Stimulated activated CD4-positive, alpha-beta T cell treated with anti-CD3 and anti-CD28 coated beads, Interleukin-1b, Interleukin-23, amount 100 ng/mL, for 24 hours (primary cell): ENCODE data around the gene PLD1.
"Not testable (repeated sequence)": the region's sequence is repeated elsewhere in the genome, so short reads cannot be mapped to it uniquely, and the experiment has no call there.

Experiments
- DNase-seq, 4 experiments: peaks; one replicate each; pipeline ENCODE4 v3.0.0-alpha.2; 2020; ENCODE audit warnings: low read depth in 4 of 4, low spot score in 1 of 4

PLD1 gene

DNA sequence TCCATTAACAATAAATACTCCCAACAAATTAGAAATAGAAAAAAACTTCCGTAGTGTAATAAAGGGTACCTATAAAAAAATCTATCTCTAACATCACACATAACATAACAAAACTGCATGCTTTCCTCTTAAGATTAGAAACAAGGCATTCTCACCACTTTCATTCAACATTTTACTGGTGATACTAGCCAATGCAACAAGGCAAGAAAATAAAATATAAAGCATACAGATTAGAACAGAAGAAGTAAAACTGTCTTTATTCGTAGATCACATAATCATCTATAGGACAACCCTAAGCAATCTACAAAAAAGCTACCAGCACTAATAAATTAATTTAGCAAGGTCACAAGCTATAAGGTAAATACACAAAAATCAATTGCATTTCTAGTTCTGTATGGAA is 107.1 kb downstream of the PLD1 start:
- DNase-seq, result no peak

DNA sequence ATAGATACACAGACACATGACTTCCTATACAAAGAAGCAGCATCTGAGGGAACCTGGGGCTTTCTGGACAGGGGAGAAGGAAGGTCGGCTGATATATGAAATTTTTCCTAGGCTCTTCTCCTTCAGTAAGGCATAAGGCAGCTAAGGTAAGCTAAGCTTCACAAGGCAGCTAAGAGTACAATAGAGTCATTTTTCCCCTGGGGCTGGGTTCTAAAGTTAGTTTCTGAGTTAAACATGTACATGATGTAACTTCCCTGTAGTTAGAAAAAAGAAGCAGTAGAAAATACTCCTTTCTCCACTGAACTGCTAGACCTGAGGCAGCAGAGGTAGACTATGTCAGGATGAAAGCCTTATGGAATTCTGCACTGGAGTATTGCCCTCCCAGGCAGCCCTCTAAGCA is 109.6 kb downstream of the PLD1 start:
- no peak for DNase-seq

GRCh38 chr3:171700157-171700556 is 110.1 kb downstream of the PLD1 start:
- no peak for DNase-seq

DNA sequence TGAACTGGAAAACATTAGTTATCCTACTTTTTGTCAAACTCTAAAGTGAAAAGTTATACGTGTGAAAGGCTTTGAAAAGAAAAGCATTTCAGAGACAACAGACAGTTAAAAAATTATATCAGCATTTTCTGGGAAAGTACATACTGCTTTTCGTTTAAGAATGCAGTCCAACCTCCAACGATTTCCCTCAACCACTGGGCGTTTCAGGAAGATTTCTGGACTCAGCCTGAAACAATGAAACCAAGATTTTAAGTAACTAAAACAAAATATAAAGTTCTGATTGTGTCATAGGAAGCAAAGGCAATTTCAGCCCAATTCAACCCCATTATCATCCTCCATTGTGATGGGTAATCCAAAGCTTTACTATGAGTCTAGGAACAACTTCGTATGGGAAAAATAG is 110.7 kb downstream of the PLD1 start:
- DNase-seq, result no peak

DNA sequence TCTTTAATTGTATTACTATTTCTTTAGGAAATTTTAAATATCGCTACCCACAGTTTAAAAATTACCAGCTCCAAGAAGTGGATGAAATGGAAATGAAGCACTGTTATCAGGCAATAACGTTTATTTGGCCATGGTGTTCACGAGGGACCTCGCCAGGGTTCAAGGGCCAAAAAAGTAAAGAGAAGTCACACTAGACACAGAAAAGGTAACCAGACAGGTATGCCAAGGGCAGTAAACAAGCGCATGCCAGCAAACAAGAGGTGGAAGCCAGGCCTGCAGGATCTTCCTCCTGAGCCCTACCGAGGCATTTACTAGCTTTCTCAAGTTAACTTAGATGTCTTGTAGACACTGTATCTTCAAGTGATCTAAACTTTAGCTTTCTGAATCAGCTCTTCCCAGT is 113.5 kb downstream of the PLD1 start:
- DNase-seq, result no peak

GRCh38 chr3:171695426-171695825 is 114.9 kb downstream of the PLD1 start:
- no peak for DNase-seq

GRCh38 chr3:171694888-171695287 is 115.4 kb downstream of the PLD1 start:
- DNase-seq, result no peak

GRCh38 chr3:171692551-171692950 is 117.7 kb downstream of the PLD1 start:
- not testable (repeated sequence) for DNase-seq

DNA sequence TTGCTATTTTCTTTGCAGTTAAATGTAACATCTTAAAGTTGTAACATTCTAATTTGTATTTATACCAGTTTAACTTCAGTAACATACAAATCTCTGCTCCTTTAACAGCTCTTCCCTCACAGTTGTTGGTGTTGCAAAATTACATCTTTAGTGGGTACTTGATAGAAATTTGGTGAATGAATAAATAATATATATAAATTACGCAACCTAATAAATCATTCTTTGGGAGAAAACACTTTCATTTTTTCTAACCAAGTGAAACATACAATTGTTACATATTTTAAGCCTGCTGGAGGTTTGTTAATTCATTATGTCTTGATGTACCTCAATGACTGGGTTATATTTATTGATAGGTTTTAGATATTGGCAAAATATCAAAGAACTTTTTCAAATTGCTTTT is 118.8 kb downstream of the PLD1 start:
- DNase-seq, result no peak

DNA sequence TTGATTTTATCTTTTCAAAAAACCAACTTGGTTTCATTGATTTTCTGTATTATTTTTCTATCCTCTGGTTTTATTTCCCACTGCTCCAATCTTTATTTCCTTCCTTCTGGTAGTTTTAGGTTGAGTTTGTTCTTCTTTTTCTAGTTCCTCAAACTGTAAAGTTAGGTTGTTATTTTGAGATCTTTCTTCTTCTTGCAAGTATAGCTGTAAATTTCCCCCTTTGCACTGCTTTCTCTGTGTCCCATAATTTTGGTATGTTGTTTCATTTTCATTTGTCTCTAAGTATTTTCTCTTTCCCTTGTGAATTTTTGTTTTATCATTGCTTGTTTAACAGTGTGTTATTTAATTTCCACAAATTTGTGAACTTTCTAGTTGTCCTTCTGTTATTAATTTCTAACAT is 120.0 kb downstream of the PLD1 start:
- no peak for DNase-seq

- DNase-seq, result no peak
Measured at GRCh38 chr3:171688593-171688992, 121.7 kb downstream of the PLD1 start.

DNA sequence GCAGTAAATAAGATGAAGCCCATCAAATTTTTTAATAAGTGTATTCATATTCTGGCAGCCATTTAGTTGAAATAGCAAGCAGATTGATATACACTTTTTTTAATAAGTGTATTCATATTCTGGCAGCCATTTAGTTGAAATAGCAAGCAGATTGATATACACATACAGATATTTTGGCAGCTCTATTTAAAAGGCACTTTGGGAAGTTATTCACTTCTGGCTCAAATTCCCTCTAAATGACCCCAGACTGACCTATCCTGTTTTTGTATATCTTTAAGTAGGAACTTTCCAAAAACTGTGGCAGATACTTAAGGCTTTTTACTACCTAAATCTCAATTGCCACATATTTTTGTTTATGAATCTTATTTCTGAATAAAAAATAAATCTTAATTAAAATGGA is 122.3 kb downstream of the PLD1 start:
- DNase-seq, result no peak

DNA sequence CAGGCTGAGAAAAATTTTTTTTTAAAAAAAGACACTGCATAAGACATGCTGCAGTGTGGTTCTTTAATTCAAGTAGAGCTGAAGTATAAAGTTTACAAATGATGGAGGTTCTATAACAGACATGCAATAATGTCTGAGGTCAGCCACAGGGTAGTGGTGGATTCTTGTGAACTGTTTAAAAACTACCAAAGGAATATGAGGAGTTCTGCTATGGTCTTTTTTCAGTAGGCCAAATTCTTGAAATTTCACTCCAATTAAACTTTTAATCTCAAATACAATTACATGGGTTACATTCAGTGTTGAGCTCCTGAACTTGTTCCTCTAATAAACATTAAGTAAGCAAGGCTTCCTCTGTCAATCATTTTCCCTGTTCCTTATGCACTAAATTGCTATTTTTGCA is 122.7 kb downstream of the PLD1 start:
- no peak for DNase-seq

- no peak for DNase-seq
Measured at GRCh38 chr3:171687064-171687463, 123.2 kb downstream of the PLD1 start.

- no peak for DNase-seq
Measured at GRCh38 chr3:171685116-171685895, 125.0 kb downstream of the PLD1 start.

GRCh38 chr3:171684221-171684620 is 126.1 kb downstream of the PLD1 start:
- no peak for DNase-seq

DNA sequence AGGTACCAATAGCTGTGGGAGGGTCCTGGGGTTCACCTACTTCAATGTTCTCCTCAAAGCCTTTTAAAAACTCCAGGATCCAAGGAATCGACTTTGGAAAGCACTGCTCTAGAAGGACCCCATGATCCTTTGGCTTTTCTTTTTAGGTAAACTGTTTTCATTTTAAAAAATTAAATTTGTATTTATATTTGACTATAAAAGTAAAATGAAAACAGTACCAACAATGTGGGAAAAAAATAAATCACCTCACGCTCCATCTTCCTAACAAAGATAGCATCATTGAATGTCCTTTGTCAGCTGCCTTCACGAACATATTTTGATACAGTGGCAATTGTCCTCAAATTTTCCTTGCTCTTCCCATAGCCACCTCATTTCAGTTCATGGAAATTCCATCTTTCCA is 127.5 kb downstream of the PLD1 start:
- DNase-seq, result no peak

DNA sequence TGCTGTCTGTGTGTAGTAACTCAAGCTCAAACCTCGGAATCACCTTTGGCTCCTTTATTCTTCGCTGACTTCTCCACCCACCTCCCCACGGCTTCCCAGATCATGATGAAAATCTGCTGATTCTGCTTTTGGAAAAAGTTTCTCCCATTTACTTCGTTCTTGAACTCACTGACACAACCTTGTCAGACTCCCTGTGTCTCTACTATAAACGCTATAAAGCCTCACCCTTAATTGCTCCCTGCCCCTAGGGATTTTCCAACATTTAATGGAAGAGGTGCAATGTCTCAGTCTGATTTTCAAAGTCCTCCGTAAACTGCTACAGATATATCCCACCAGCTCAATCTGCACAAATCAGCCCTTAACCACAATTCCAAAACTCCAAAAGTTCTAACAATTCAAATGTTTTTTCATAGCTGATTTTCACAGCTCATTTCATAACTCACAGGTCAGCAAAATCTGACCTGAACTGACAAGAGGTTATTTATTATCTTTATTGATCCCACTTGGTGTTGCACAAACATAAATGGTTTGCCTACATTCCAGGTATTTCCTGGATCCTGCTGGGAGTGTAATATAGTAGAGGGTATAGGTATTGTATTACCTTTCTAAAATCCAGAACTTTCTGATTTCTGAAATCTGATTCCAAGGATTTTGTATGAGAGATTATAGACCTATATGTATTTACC is 129.4 kb downstream of the PLD1 start:
- DNase-seq, result no peak

GRCh38 chr3:171678971-171679492 is 131.3 kb downstream of the PLD1 start:
- DNase-seq, result no peak

DNA sequence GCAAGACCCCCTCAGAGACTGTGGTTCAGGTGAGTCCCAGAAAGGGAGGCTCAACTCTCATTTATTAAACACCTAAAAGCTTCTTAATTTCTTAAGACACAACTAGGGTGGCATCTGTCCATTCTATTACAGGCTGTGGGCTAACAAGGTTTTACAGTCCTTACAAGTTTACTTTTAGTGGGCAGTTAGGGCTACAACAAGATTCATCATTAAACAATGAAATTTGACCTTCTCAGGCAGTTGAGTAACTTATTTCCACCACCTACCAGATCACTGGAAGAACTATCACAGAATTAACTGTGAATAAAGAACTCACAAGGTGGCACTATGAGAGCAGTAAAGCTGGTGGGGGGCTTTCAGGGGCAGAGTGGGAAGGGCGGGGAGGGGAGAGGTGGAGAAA is 132.6 kb downstream of the PLD1 start:
- DNase-seq, result no peak

GRCh38 chr3:171676601-171677175 is 133.6 kb downstream of the PLD1 start:
- DNase-seq, result no peak

DNA sequence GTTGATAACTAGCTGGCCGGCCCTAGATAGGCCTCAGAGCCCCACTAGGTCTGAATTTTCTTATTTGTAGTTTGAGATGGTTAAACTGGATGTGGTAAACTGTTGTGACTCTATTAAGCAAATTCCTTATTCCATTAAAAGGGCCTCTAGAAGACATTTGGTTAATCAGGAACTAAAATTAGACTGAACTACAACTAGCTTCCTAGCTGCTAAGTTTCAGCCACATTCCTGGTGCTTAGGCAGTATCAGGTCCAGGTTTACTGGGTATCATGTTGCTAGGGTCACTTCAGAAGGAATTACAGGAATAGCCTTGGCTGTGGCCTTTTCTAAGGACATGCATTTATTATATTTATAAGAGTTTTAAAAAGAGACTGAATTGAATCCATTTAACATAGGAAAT is 136.3 kb downstream of the PLD1 start:
- no peak for DNase-seq
